ENCODE measurements around the gene NUP62. TPM values are rescaled to one million over a fixed set of nuclear protein-coding genes. Genes with fewer than 3 reads are reported as not detected.

NUP62 gene
- total RNA-seq, 1 donor from 2014 or later, result 16.2 TPM

DNA sequence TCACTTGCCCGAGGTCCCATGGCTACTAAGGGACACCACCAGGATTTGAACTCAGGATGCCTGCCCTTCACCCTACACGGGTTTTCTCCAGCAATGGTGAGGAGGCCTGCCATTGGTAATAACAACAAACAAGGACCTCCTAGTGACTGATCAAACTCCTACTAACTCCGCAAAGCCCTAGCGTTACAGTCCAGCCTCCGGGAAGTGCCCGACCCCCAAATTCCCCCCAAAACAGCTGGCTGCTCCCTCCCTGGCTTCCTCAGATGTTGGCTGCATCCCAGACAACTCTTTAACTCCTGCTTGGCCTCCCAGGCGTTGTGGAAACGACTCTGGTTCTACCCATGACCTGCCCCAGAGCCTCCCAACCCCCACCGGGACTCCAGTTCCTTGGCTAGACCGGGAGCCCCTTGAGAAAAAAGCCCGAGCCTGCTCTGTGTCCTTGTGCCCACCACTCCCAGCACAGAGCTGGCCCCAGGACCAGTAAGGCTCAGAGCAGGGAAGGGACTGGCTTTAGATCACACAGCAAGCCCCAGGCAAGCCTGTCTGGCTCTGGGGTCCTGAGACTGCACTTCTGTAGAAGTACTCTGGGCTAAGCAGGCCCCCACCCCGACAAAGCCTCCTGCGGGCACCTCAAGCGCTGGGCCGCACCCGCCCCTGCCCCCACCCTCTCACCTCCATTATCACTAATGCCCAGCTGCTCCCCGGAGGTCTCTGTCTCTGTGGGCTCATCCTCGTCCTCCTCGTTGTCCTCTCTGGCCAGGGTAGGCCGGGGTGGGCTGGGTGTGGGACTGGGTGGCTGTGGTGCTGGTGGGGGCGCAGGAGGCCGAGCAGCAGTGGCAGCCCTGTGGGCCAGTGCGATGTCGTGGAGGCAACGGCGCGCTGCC, 56.8 kb downstream of the NUP62 start:
- Histone ChIP-seq H3K4me1 (ENCODE audit: control insufficient read depth in 3 of 3, insufficient read depth in 3 of 3, low read length in 3 of 3) (peaks cover 48 to 64% (median 62%) of the 10 kb centered on the region in 3 donors), H3K36me3 (ENCODE audit: control insufficient read depth in 3 of 3, insufficient read depth in 3 of 3, low read length in 3 of 3) (peaks cover 12 to 20% (median 20%) of the 10 kb centered on the region in 3 donors), H3K27ac (ENCODE audit: low read depth, low read length) (no peak overlapping the region), H3K4me3 (ENCODE audit: low read length in 3 of 3) (no peak overlapping the region), H3K9ac (ENCODE audit: low read depth in 1 of 3, low read length in 3 of 3) (peak overlapping the region in 1 of 3 donors; percentile 100), H3K9me3 (ENCODE audit: control insufficient read depth in 3 of 3, low read length in 3 of 3) (no peaks in the 10 kb centered on the region), H3K27me3 (ENCODE audit: control insufficient read depth in 3 of 3, insufficient read depth in 3 of 3, low read length in 3 of 3) (no peaks in the 10 kb centered on the region)

DNA sequence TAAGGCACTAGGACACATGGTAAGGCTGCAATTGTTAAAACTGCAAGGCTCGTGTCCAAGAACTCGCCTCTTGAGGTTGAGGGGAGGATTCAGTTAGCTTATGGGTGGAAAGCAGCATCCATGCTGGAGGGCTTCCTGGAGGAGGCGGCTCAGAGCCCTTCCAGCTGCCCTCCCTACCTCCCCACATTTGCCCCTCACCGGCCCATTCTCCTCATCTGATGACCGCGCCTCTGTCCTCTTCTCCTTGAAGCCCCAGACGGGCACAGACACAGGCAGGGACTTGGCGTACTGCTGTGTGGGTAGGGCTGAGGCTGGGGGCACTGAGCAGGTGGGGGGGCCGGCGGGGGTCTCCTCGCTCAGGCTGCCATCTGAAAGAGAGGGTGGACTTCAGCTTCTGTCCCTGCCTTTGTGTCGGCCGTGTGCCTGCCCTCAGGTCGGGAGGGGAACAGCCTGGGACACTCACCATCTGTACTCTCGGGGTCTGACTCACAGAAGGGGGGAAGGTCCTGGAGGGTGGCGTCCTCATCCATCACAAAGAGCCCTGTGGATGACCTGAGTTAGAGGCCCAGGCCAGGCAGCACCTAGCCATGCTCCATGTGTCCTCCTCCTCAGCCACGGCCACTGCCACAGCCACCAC, 57.8 kb downstream of the NUP62 start:
- Histone ChIP-seq H3K36me3 (ENCODE audit: control insufficient read depth in 3 of 3, insufficient read depth in 3 of 3, low read length in 3 of 3) (peaks cover 12 to 20% (median 20%) of the 10 kb centered on the region in 3 donors), H3K9me3 (ENCODE audit: control insufficient read depth in 3 of 3, low read length in 3 of 3) (no peaks in the 10 kb centered on the region), H3K9ac (ENCODE audit: low read depth in 1 of 3, low read length in 3 of 3) (peak overlapping the region in 1 of 3 donors; percentile 60), H3K27me3 (ENCODE audit: control insufficient read depth in 3 of 3, insufficient read depth in 3 of 3, low read length in 3 of 3) (no peaks in the 10 kb centered on the region), H3K4me3 (ENCODE audit: low read length in 3 of 3) (no peak overlapping the region), H3K27ac (ENCODE audit: low read depth, low read length) (no peak overlapping the region), H3K4me1 (ENCODE audit: control insufficient read depth in 3 of 3, insufficient read depth in 3 of 3, low read length in 3 of 3) (peaks cover 53 to 72% (median 68%) of the 10 kb centered on the region in 3 donors)

DNA sequence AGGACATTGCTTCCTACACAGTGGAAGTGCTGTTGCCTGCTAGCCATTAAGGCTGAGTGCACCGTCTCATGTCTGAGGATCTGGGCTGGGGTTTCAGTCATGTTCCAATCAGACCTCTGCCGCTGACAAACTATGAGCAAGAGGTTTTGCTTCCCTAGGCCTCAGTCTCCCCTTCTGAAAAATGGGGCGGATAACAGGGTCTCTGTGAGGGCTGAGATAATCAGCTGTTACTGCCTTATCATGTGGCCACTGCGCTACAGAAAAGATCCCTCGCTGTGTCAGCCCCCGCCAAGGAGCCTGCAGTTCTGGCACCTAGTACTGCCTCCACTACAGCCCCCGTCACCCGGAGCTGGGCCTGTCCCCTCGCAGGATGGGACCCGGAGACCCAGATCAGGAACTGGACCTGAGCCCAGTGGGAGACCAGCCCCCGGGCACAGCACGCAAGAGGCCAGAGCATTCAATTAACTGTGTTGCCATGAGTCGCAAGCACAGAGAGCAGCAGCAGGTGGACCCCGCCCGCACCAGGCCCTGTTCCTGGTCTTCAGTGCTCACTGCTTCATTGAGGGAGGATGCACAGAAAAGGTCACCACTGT, 58.9 kb downstream of the NUP62 start:
- Histone ChIP-seq H3K4me1 (ENCODE audit: control insufficient read depth in 3 of 3, insufficient read depth in 3 of 3, low read length in 3 of 3) (peaks cover 56 to 76% (median 71%) of the 10 kb centered on the region in 3 donors), H3K4me3 (ENCODE audit: low read length in 3 of 3) (peak overlapping the region; percentile 71 to 82 (median 77)), H3K36me3 (ENCODE audit: control insufficient read depth in 3 of 3, insufficient read depth in 3 of 3, low read length in 3 of 3) (peaks cover 12 to 20% (median 17%) of the 10 kb centered on the region in 3 donors), H3K9me3 (ENCODE audit: control insufficient read depth in 3 of 3, low read length in 3 of 3) (no peaks in the 10 kb centered on the region), H3K27ac (ENCODE audit: low read depth, low read length) (peak overlapping the region; percentile 82), H3K27me3 (ENCODE audit: control insufficient read depth in 3 of 3, insufficient read depth in 3 of 3, low read length in 3 of 3) (no peaks in the 10 kb centered on the region), H3K9ac (ENCODE audit: low read depth in 1 of 3, low read length in 3 of 3) (peak overlapping the region; percentile 52 to 89 (median 81))

GRCh38 chr19:49869484-49870308, 59.6 kb downstream of the NUP62 start:
- peaks cover 13 to 20% (median 17%) of the 10 kb centered on the region in 3 donors for H3K36me3 ChIP-seq (ENCODE audit: control insufficient read depth in 3 of 3, insufficient read depth in 3 of 3, low read length in 3 of 3)
- peak overlapping the region; percentile 71 to 82 (median 77) for H3K4me3 ChIP-seq (ENCODE audit: low read length in 3 of 3)
- no peaks in the 10 kb centered on the region for H3K27me3 ChIP-seq (ENCODE audit: control insufficient read depth in 3 of 3, insufficient read depth in 3 of 3, low read length in 3 of 3)
- H3K9me3 ChIP-seq (ENCODE audit: control insufficient read depth in 3 of 3, low read length in 3 of 3), result no peaks in the 10 kb centered on the region
- H3K27ac ChIP-seq (ENCODE audit: low read depth, low read length), result peak overlapping the region; percentile 96
- H3K9ac ChIP-seq (ENCODE audit: low read depth in 1 of 3, low read length in 3 of 3), result peak overlapping the region; percentile 52 to 89 (median 81)
- peaks cover 56 to 76% (median 66%) of the 10 kb centered on the region in 3 donors for H3K4me1 ChIP-seq (ENCODE audit: control insufficient read depth in 3 of 3, insufficient read depth in 3 of 3, low read length in 3 of 3)

- peak overlapping the region in 2 of 3 donors; percentile 71 to 74 for H3K9ac ChIP-seq (ENCODE audit: low read depth in 1 of 3, low read length in 3 of 3)
- H3K36me3 ChIP-seq (ENCODE audit: control insufficient read depth in 3 of 3, insufficient read depth in 3 of 3, low read length in 3 of 3), result peaks cover 17 to 21% (median 18%) of the 10 kb centered on the region in 3 donors
- H3K27ac ChIP-seq (ENCODE audit: low read depth, low read length), result peak overlapping the region; percentile 96
- H3K4me1 ChIP-seq (ENCODE audit: control insufficient read depth in 3 of 3, insufficient read depth in 3 of 3, low read length in 3 of 3), result peaks cover 50 to 74% (median 59%) of the 10 kb centered on the region in 3 donors
- H3K9me3 ChIP-seq (ENCODE audit: control insufficient read depth in 3 of 3, low read length in 3 of 3), result no peaks in the 10 kb centered on the region
- no peaks in the 10 kb centered on the region for H3K27me3 ChIP-seq (ENCODE audit: control insufficient read depth in 3 of 3, insufficient read depth in 3 of 3, low read length in 3 of 3)
- peak overlapping the region; percentile 54 to 75 (median 70) for H3K4me3 ChIP-seq (ENCODE audit: low read length in 3 of 3)
These were observed 60.3 kb downstream of the NUP62 start for GRCh38 chr19:49869009-49869483.

DNA sequence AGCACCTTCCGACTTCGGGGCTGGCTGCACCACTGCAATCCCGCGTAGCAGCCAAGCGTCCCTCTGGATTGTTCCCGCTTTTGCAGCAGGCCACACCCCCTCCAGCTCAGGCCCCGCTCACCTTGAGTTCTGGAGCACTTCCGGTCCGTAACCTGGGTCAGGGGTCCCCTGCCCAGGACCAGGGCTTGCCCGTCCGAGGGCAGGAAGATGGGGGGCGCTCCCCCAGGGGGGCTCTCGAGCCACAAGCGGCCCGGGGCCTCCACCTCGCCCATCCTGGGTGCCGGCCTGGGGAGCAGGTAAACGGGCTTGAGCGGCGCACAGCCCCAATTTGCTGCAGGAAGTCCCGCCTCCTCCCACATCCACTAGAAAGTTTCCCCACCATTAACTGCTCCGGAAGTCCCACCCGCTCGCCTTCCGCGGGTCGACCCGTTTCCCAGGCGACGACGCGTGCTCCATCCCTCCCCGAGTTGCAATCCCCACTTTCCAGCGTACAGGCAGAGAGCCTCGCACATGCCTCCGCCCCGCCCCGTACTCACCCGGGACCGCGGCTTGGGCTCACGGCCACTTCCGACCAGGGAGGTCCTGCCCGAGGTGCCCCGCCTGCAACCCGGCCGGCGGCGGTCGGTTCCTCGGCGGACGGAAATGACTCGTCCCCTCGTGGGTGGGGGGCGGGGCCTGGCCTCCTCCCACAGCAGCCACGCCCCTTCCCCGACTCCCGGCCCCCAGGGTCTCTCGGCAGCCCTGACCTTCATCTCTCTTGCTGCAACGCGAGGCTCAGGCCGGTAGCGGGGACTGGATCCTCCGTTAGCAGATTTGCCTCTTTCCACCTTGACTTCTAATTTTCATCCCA, 62.1 kb downstream of the NUP62 start, which contains the start of gene PNKP:
TSS of gene PNKP (minus strand) at position 644 of the 850 bp plus-strand sequence. CDS start at position 272, 372 bp downstream.
- H3K27ac ChIP-seq (ENCODE audit: low read depth, low read length), result peak within 1 kb of the TSS; percentile 96
- no peaks in the 10 kb centered on the region for H3K27me3 ChIP-seq (ENCODE audit: control insufficient read depth in 3 of 3, insufficient read depth in 3 of 3, low read length in 3 of 3)
- H3K36me3 ChIP-seq (ENCODE audit: control insufficient read depth in 3 of 3, insufficient read depth in 3 of 3, low read length in 3 of 3), result peaks cover 25 to 30% (median 28%) of the 10 kb centered on the region in 3 donors
- H3K9ac ChIP-seq (ENCODE audit: low read depth in 1 of 3, low read length in 3 of 3), result peak within 1 kb of the TSS; percentile 84 to 88 (median 87)
- H3K9me3 ChIP-seq (ENCODE audit: control insufficient read depth in 3 of 3, low read length in 3 of 3), result no peaks in the 10 kb centered on the region
- H3K4me3 ChIP-seq (ENCODE audit: low read length in 3 of 3), result peak within 1 kb of the TSS; percentile 87 to 94 (median 92)
- peaks cover 45 to 73% (median 46%) of the 10 kb centered on the region in 3 donors for H3K4me1 ChIP-seq (ENCODE audit: control insufficient read depth in 3 of 3, insufficient read depth in 3 of 3, low read length in 3 of 3)

DNA sequence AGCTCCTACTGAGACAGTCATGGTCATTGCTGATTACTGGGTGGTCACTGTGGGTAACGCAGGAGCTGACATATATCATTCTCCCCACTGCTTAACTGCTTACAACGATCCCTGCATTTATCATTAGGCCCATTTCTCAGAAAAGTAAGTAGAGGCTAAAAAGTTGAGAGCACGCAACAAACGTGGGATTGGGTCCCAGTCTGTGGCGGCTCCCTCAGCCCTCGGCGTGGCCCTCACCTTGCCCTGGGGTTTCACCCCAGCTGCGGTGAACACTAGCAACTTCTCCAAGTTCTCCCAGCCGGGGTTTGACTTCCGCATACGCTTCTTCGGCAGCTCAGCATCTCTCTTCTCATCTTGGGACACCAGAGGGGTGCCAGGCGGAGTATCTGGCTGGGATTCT, 64.4 kb downstream of the NUP62 start:
- no peak overlapping the region for H3K4me3 ChIP-seq (ENCODE audit: low read length in 3 of 3)
- H3K9ac ChIP-seq (ENCODE audit: low read depth in 1 of 3, low read length in 3 of 3), result no peak overlapping the region
- peaks cover 18 to 32% (median 28%) of the 10 kb centered on the region in 3 donors for H3K36me3 ChIP-seq (ENCODE audit: control insufficient read depth in 3 of 3, insufficient read depth in 3 of 3, low read length in 3 of 3)
- H3K4me1 ChIP-seq (ENCODE audit: control insufficient read depth in 3 of 3, insufficient read depth in 3 of 3, low read length in 3 of 3), result peaks cover 29 to 55% (median 35%) of the 10 kb centered on the region in 3 donors
- no peaks in the 10 kb centered on the region for H3K9me3 ChIP-seq (ENCODE audit: control insufficient read depth in 3 of 3, low read length in 3 of 3)
- H3K27me3 ChIP-seq (ENCODE audit: control insufficient read depth in 3 of 3, insufficient read depth in 3 of 3, low read length in 3 of 3), result no peaks in the 10 kb centered on the region
- H3K27ac ChIP-seq (ENCODE audit: low read depth, low read length), result no peak overlapping the region

DNA sequence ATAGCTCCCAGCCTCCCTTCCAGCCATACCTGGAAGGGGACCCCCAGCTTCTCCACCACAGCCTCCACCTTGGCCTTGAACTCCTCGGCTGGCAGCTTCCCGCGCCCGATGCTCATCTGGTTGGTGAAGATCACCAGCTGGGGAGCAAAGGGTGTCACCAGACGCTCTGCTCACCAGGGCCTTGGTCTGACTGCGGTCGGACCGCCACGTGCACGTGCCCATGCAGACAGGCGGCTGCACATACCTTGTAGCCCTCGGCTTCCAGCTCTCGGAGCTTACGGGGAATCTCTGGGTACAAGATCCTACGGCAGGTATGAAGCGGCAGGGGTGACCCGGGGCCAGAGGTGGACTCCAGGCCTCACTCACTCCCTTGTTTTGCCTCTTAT, 65.4 kb downstream of the NUP62 start:
- H3K36me3 ChIP-seq (ENCODE audit: control insufficient read depth in 3 of 3, insufficient read depth in 3 of 3, low read length in 3 of 3), result peaks cover 24 to 36% (median 32%) of the 10 kb centered on the region in 3 donors
- no peaks in the 10 kb centered on the region for H3K27me3 ChIP-seq (ENCODE audit: control insufficient read depth in 3 of 3, insufficient read depth in 3 of 3, low read length in 3 of 3)
- H3K4me1 ChIP-seq (ENCODE audit: control insufficient read depth in 3 of 3, insufficient read depth in 3 of 3, low read length in 3 of 3), result peaks cover 25 to 48% (median 31%) of the 10 kb centered on the region in 3 donors
- H3K9me3 ChIP-seq (ENCODE audit: control insufficient read depth in 3 of 3, low read length in 3 of 3), result no peaks in the 10 kb centered on the region
- no peak overlapping the region for H3K27ac ChIP-seq (ENCODE audit: low read depth, low read length)
- H3K4me3 ChIP-seq (ENCODE audit: low read length in 3 of 3), result no peak overlapping the region
- H3K9ac ChIP-seq (ENCODE audit: low read depth in 1 of 3, low read length in 3 of 3), result no peak overlapping the region

Data from skeletal muscle tissue (tissue), 4 donors.